HCT116 (cell line): ENCODE results near the gene LTC4S. TPM values are rescaled to one million over a fixed set of nuclear protein-coding genes. Genes with fewer than 3 reads are reported as not detected.
A peak's percentile ranks its signal among the peaks of the same experiment; 100 is the strongest.

Source experiments
- ATAC-seq: fragments of 200-7000 bp; cut with Tn5 transposase; 2 replicates; pipeline ENCODE4 v1.9.1; 2020; ENCODE audit warnings: mild to moderate bottlenecking, moderate library complexity
- BruUV-seq: library from RNA; stranded (reverse); fragments of 400-500 nt; replicated peaks from 2 replicates; lab custom pipeline; 2021; lab: Mats Ljungman, UMichigan
- CTCF ChIA-PET: fragments of 300-600 bp; sonication (Branson Sonifier 250); formaldehyde crosslinking; loops from one replicate; lab custom pipeline; 2021; ENCODE audit warnings: antibody characterized with exemption; lab: Charles Lee
- POLR2A ChIA-PET: fragments of 300-600, 350-600 bp; sonication (Branson Sonifier 250); formaldehyde crosslinking; loops from one replicate; lab custom pipeline; 2021; ENCODE audit warnings: antibody characterized with exemption; lab: Charles Lee
- RAD21 ChIA-PET, 2 experiments: fragments of 300-600 bp; sonication (Branson Sonifier 250); formaldehyde crosslinking; loops; one replicate each; lab custom pipeline; 2023; ENCODE audit warnings: low total read pairs in 2 of 2; ENCODE audit not compliant: uncharacterized antibody in 2 of 2, unreplicated experiment in 2 of 2, low non-redundant PET in 1 of 2; lab: Charles Lee
- DNase-seq: peaks from one replicate; pipeline ENCODE4 v3.0.0-alpha.2; 2010; ENCODE audit warnings: low read depth, low spot score
- H2AFZ ChIP-seq: fragments of 200-600 bp; shearing (Covaris generic), sonication (generic); 2 replicates; pipeline ENCODE4 v1.6.1; 2017; ENCODE audit warnings: low read depth, mixed run types, mixed read lengths, antibody characterized with exemption, low read length; ENCODE audit not compliant: poor library complexity, severe bottlenecking
- H3K27ac ChIP-seq: 2 replicates; pipeline ENCODE4 v1.5.1; 2012; ENCODE audit warnings: low read depth, low read length
- H3K27me3 ChIP-seq: fragments of 200-600 bp; sonication (generic); 2 replicates; pipeline ENCODE4 v1.6.1; 2016; ENCODE audit warnings: mixed run types, low read length, mixed read lengths; ENCODE audit not compliant: insufficient read depth
- H3K36me3 ChIP-seq, 2 experiments: fragments of 200-500 bp in 1 of 2; fragments of 200-600 bp in 1 of 2; sonication (Bioruptor generic) in 1 of 2; sonication (generic) in 1 of 2; 2 replicates each; pipeline versions ENCODE4 v1.5.1 to v1.6.1; 2014 to 2016; ENCODE audit warnings: low read length in 2 of 2, inconsistent platforms in 1 of 2, mixed read lengths in 1 of 2, mixed run types in 1 of 2; ENCODE audit not compliant: insufficient read depth in 2 of 2, control insufficient read depth in 1 of 2
- H3K4me1 ChIP-seq, 2 experiments: fragments of 200-600 bp in 1 of 2; sonication (generic) in 1 of 2; 2 replicates each; pipeline versions ENCODE4 v1.5.1 to v1.6.1; 2012 to 2017; ENCODE audit warnings: low read length in 2 of 2, inconsistent platforms in 1 of 2, mild to moderate bottlenecking in 1 of 2, mixed read lengths in 1 of 2, mixed run types in 1 of 2, moderate library complexity in 1 of 2; ENCODE audit not compliant: insufficient read depth in 2 of 2, control insufficient read depth in 1 of 2
- H3K4me2 ChIP-seq: fragments of 200-600 bp; sonication (generic); 2 replicates; pipeline ENCODE4 v1.6.1; 2017; ENCODE audit warnings: mixed run types, low read length, mixed read lengths
- H3K4me3 ChIP-seq, 2 experiments: fragments of 200-600 bp in 1 of 2; sonication (generic) in 1 of 2; replicated peaks in 1 of 2; 2 replicates each; pipeline ENCODE4 v1.5.1; 2011 to 2016; ENCODE audit warnings: low read length in 2 of 2, control low read depth in 1 of 2, low read depth in 1 of 2, mild to moderate bottlenecking in 1 of 2, mixed read lengths in 1 of 2, mixed run types in 1 of 2
- H3K79me2 ChIP-seq: fragments of 200-600 bp; sonication (generic); 2 replicates; pipeline ENCODE4 v1.6.1; 2017; ENCODE audit warnings: mild to moderate bottlenecking, mixed run types, low read length, moderate library complexity, mixed read lengths; ENCODE audit not compliant: insufficient read depth
- H3K9ac ChIP-seq: fragments of 200-600 bp; sonication (generic); 2 replicates; pipeline ENCODE4 v1.6.1; 2016; ENCODE audit warnings: low read length, mixed read lengths
- H3K9me2 ChIP-seq: fragments of 200-600 bp; sonication (generic), shearing (Covaris generic); 2 replicates; pipeline ENCODE4 v1.6.1; 2017; ENCODE audit warnings: mixed run types, mild to moderate bottlenecking, moderate library complexity; ENCODE audit not compliant: insufficient read depth
- H3K9me3 ChIP-seq, 2 experiments: fragments of 200-500 bp in 1 of 2; fragments of 200-600 bp in 1 of 2; sonication (Bioruptor generic) in 1 of 2; sonication (generic) in 1 of 2; 2 replicates each; pipeline ENCODE4 v1.6.1; 2014 to 2017; ENCODE audit warnings: low read length in 2 of 2, mixed read lengths in 2 of 2, inconsistent platforms in 1 of 2, low read depth in 1 of 2, mild to moderate bottlenecking in 1 of 2, mixed run types in 1 of 2, moderate library complexity in 1 of 2; ENCODE audit not compliant: control insufficient read depth in 1 of 2, insufficient read depth in 1 of 2
- H4K20me1 ChIP-seq: fragments of 200-600 bp; sonication (generic), shearing (Covaris generic); 2 replicates; pipeline ENCODE4 v1.6.1; 2017; ENCODE audit warnings: mixed run types, mild to moderate bottlenecking, moderate library complexity; ENCODE audit not compliant: insufficient read depth
- ATF3 ChIP-seq: IDR thresholded peaks from 2 replicates; pipeline ENCODE4 v1.6.1; 2012
- CBX3 ChIP-seq: IDR thresholded peaks from 2 replicates; pipeline ENCODE4 v1.6.1; 2012; ENCODE audit warnings: low read depth
- CEBPB ChIP-seq: IDR thresholded peaks from 2 replicates; pipeline ENCODE4 v1.6.1; 2012; ENCODE audit warnings: low read depth
- CTCF ChIP-seq, 3 experiments: fragments of 200-600 bp in 1 of 3; sonication (generic) in 1 of 3; IDR thresholded peaks in 2 of 3; conservative IDR thresholded peaks in 1 of 3; 2 replicates each; pipeline ENCODE4 v1.5.1; 2012 to 2017; ENCODE audit warnings: low read depth in 2 of 3, low read length in 2 of 3, antibody characterized with exemption in 1 of 3, borderline replicate concordance in 1 of 3, control low read depth in 1 of 3, mild to moderate bottlenecking in 1 of 3, mixed read lengths in 1 of 3, mixed run types in 1 of 3, moderate library complexity in 1 of 3; ENCODE audit not compliant: insufficient read depth in 1 of 3
- ELF1 ChIP-seq: IDR thresholded peaks from 2 replicates; pipeline ENCODE4 v1.6.1; 2012; ENCODE audit warnings: low read depth, borderline replicate concordance
- EZH2phosphoT487 ChIP-seq: fragments of 200-600 bp; IDR thresholded peaks from 2 replicates; pipeline ENCODE4 v1.6.1; 2018; ENCODE audit warnings: antibody characterized with exemption, borderline replicate concordance
- FOSL1 ChIP-seq: IDR thresholded peaks from 2 replicates; pipeline ENCODE4 v1.6.1; 2012; ENCODE audit warnings: low read depth
- JUND ChIP-seq: IDR thresholded peaks from 2 replicates; pipeline ENCODE4 v1.6.1; 2012
- MAX ChIP-seq: IDR thresholded peaks from 2 replicates; pipeline ENCODE4 v1.6.1; 2012
- POLR2A ChIP-seq: IDR thresholded peaks from 2 replicates; pipeline ENCODE4 v1.7.0; 2011; ENCODE audit warnings: borderline replicate concordance; ENCODE audit not compliant: insufficient read depth, insufficient read length; ENCODE audit errors: extremely low read depth
- POLR2AphosphoS5 ChIP-seq: IDR thresholded peaks from 2 replicates; pipeline ENCODE4 v1.6.1; 2011; ENCODE audit warnings: mild to moderate bottlenecking, low read depth, low read length, moderate library complexity
- RAD21 ChIP-seq: IDR thresholded peaks from 2 replicates; pipeline ENCODE4 v1.6.1; 2012; ENCODE audit warnings: low read depth, mild to moderate bottlenecking
- REST ChIP-seq: IDR thresholded peaks from 2 replicates; pipeline ENCODE4 v1.6.1; 2012; ENCODE audit warnings: low read depth
- SRF ChIP-seq: IDR thresholded peaks from 2 replicates; pipeline ENCODE4 v1.6.1; 2012; ENCODE audit warnings: low read depth
- TCF7L2 ChIP-seq: IDR thresholded peaks from 2 replicates; pipeline ENCODE4 v1.7.0; 2011; ENCODE audit warnings: borderline replicate concordance, inconsistent platforms; ENCODE audit not compliant: insufficient read depth, insufficient read length; ENCODE audit errors: extremely low read depth
- intact Hi-C: fragments of 100-400 bp; cut with micrococcal nuclease; formaldehyde crosslinking; loops from 2 replicates; pipeline ENCODE4 v1.10.0; 2022
- microRNA counts: library from miRNA; unstranded; fragments of <30 nt; microRNA quantifications from one replicate; lab custom pipeline; 2015
- microRNA-seq: library from miRNA; unstranded; fragments of <30 nt; microRNA quantifications from one replicate; pipeline ENCODE4, GENCODE V29; 2016; ENCODE audit warnings: borderline number of aligned reads
- total RNA-seq: library from RNA; stranded (reverse); gene quantifications from one replicate; pipeline ENCODE4 v1.2.1, GENCODE V29; 2021; ENCODE audit not compliant: unreplicated experiment

LTC4S gene
- total RNA-seq, 1 experiment from 2014 or later, result 5.0 TPM

- Histone ChIP-seq H3K4me3 (no peak overlapping the region), H4K20me1 (peaks cover 4% of the 10 kb centered on the region; the same call in 1 of the 2 replicates), H3K9me3 (no peaks in the 10 kb centered on the region; a peak in 1 of 4 replicates), H3K9ac (no peak overlapping the region), H3K27me3 (no peaks in the 10 kb centered on the region), H3K9me2 (no peaks in the 10 kb centered on the region), H3K79me2 (no peaks in the 10 kb centered on the region), H3K4me1 (no peaks in the 10 kb centered on the region), H3K4me2 (no peak overlapping the region), H3K36me3 (peaks cover 18 to 25% of the 10 kb centered on the region in 2 experiments), H2AFZ (no peak overlapping the region), H3K27ac (no peak overlapping the region)
- ChIA-PET CTCF (no interaction called here), RAD21 (no interaction called here), POLR2A (no interaction called here)
- BruUV-seq, result no TSS peak
- no peak for DNase-seq
- intact Hi-C loops, result no loop called here
- no peak for TF ChIP-seq JUND
- TF ChIP-seq CEBPB, result no peak
- no peak for TF ChIP-seq SRF
- TF ChIP-seq RAD21, result no peak
- no peak for TF ChIP-seq ELF1
- TF ChIP-seq POLR2AphosphoS5, result no peak
- TF ChIP-seq FOSL1, result no peak
- TF ChIP-seq CBX3, result no peak
- TF ChIP-seq POLR2A, result no peak
- no peak for TF ChIP-seq REST
- no peak for TF ChIP-seq MAX
- TF ChIP-seq CTCF (IDR thresholded peaks at IDR 0.05 in 2 of 3, conservative IDR thresholded peaks at IDR 0.05 in 1 of 3; ENCODE audit: borderline replicate concordance in 1 of 3, insufficient read depth in 1 of 3, low read depth in 2 of 3, low read length in 2 of 3), result no peak
- TF ChIP-seq TCF7L2, result no peak
- no peak for TF ChIP-seq EZH2phosphoT487
- TF ChIP-seq ATF3, result no peak
- no peak for ATAC-seq
These were observed 47.8 kb downstream of the LTC4S start for GRCh38 chr5:179841621-179842020.

MicroRNAs within 50 kb of the gene (microRNA counts, 767-probe panel; counts per million panel counts)
- microRNA hsa-miR-1229 (lab: Ali Mortazavi, UCI), result not detected

Small RNAs within 50 kb of the gene (microRNA-seq; reads per million reads assigned to microRNA genes)
- 7.3 reads per million, percentile 20 among the genes with 10 or more reads in this experiment for gene MIR1229

Other genes starting within 250 kb of the LTC4S start
- gene RUFY1, start 243.4 kb upstream of the LTC4S start, total RNA-seq, result 32.9 TPM
- 788 TPM for gene HNRNPH1, start 170.3 kb upstream of the LTC4S start, total RNA-seq
- not detected for gene CBY3, start 113.0 kb upstream of the LTC4S start, total RNA-seq
- gene CANX, start 95.0 kb upstream of the LTC4S start, total RNA-seq, result 766 TPM
- 29.5 TPM for gene MAML1, start 61.2 kb upstream of the LTC4S start, total RNA-seq
- gene MGAT4B, start 12.9 kb downstream of the LTC4S start, total RNA-seq, result 148 TPM
- 299 TPM for gene SQSTM1, start 26.9 kb downstream of the LTC4S start, total RNA-seq
- 36.2 TPM for gene MRNIP, start 64.8 kb downstream of the LTC4S start, total RNA-seq
- 127 TPM for gene TBC1D9B, start 113.9 kb downstream of the LTC4S start, total RNA-seq